GM23338 (cell line): ENCODE data around the gene ACOD1. TPM values are rescaled to one million over a fixed set of nuclear protein-coding genes. Genes with fewer than 3 reads are reported as not detected.

Experiments used
- ATAC-seq: fragments of 200-7000 bp; cut with Tn5 transposase; 3 replicates; pipeline ENCODE4 v1.9.1; 2020
- DNase-seq: peaks from one replicate; pipeline ENCODE4 v3.0.0-alpha.2; 2015; ENCODE audit warnings: low spot score
- H2AFZ ChIP-seq: fragments of 200-600 bp; sonication (generic); 2 replicates; pipeline ENCODE4 v1.8.0; 2016; ENCODE audit warnings: antibody characterized with exemption, mild to moderate bottlenecking, moderate library complexity
- H3F3A ChIP-seq: fragments of 200-600 bp; sonication (generic); replicated peaks from 2 replicates; pipeline ENCODE4 v1.8.0; 2017; ENCODE audit warnings: antibody characterized with exemption, mixed run types, low read depth
- H3K27ac ChIP-seq: fragments of 200-600 bp; sonication (generic); 2 replicates; pipeline ENCODE4 v1.6.1; 2016; ENCODE audit warnings: low read depth
- H3K27me3 ChIP-seq: fragments of 200-600 bp; sonication (generic); 2 replicates; pipeline ENCODE4 v1.8.0; 2016; ENCODE audit warnings: mild to moderate bottlenecking, mixed run types, moderate library complexity; ENCODE audit not compliant: insufficient read depth
- H3K36me3 ChIP-seq: fragments of 200-600 bp; sonication (generic); 2 replicates; pipeline ENCODE4 v1.8.0; 2016; ENCODE audit warnings: mild to moderate bottlenecking; ENCODE audit not compliant: insufficient read depth
- H3K4me1 ChIP-seq: fragments of 200-600 bp; sonication (generic); 2 replicates; pipeline ENCODE4 v1.8.0; 2016; ENCODE audit warnings: mild to moderate bottlenecking, moderate library complexity; ENCODE audit not compliant: insufficient read depth
- H3K4me2 ChIP-seq: fragments of 200-600 bp; sonication (generic); 2 replicates; pipeline ENCODE4 v1.7.1; 2017; ENCODE audit warnings: mixed run types
- H3K4me3 ChIP-seq: fragments of 200-600 bp; sonication (generic); 2 replicates; pipeline ENCODE4 v1.6.1; 2016; ENCODE audit warnings: mixed run types
- H3K79me2 ChIP-seq: fragments of 200-600 bp; sonication (generic); replicated peaks from 2 replicates; pipeline ENCODE4 v1.8.0; 2017; ENCODE audit warnings: mild to moderate bottlenecking; ENCODE audit not compliant: insufficient read depth
- H3K9me2 ChIP-seq: fragments of 200-600 bp; sonication (generic); 2 replicates; pipeline ENCODE4 v1.8.0; 2017; ENCODE audit not compliant: insufficient read depth
- H4K20me1 ChIP-seq: fragments of 200-600 bp; sonication (generic); replicated peaks from 2 replicates; pipeline ENCODE4 v1.8.0; 2017; ENCODE audit warnings: mild to moderate bottlenecking; ENCODE audit not compliant: insufficient read depth
- H3K27ac Mint-ChIP-seq: 2 replicates; pipeline ENCODE4 v1.8.0; 2020; ENCODE audit warnings: inconsistent platforms, mild to moderate bottlenecking, moderate library complexity, mixed read lengths
- H3K27me3 Mint-ChIP-seq: 3 replicates; pipeline ENCODE4 v1.8.0; 2022; ENCODE audit warnings: low read depth, mild to moderate bottlenecking, moderate library complexity, mixed read lengths, inconsistent platforms; ENCODE audit not compliant: insufficient read depth, poor library complexity
- H3K36me3 Mint-ChIP-seq: 3 replicates; pipeline ENCODE4 v1.8.0; 2021; ENCODE audit warnings: low read depth, mild to moderate bottlenecking, inconsistent platforms, moderate library complexity, mixed read lengths
- H3K4me1 Mint-ChIP-seq: 3 replicates; pipeline ENCODE4 v1.8.0; 2020; ENCODE audit warnings: mild to moderate bottlenecking, inconsistent platforms, mixed read lengths
- H3K4me3 Mint-ChIP-seq: 3 replicates; pipeline ENCODE4 v1.8.0; 2021; ENCODE audit warnings: moderate library complexity, mild to moderate bottlenecking, inconsistent platforms, mixed read lengths
- H3K9me3 Mint-ChIP-seq: 3 replicates; pipeline ENCODE4 v1.8.0; 2020; ENCODE audit warnings: moderate library complexity, mild to moderate bottlenecking, inconsistent platforms, mixed read lengths
- CREB1 ChIP-seq: fragments of 250-450 bp; sonication (Bioruptor Pico); IDR thresholded peaks from 2 replicates; pipeline ENCODE4 v1.5.0; 2020; ENCODE audit warnings: low read depth, mild to moderate bottlenecking, moderate library complexity
- EZH2 ChIP-seq: fragments of 200-600 bp; sonication (generic); IDR thresholded peaks from one replicate; pipeline ENCODE4 v1.8.0; 2017; ENCODE audit warnings: antibody characterized with exemption, mild to moderate bottlenecking, low read depth; ENCODE audit not compliant: unreplicated experiment
- EZH2phosphoT487 ChIP-seq: fragments of 200-600 bp; sonication (generic); IDR thresholded peaks from one replicate; pipeline ENCODE4 v1.8.1; 2018; ENCODE audit warnings: antibody characterized with exemption; ENCODE audit not compliant: unreplicated experiment
- JUNB ChIP-seq: IDR thresholded peaks from one replicate; pipeline ENCODE4 v1.6.1; 2016; ENCODE audit warnings: antibody characterized with exemption; ENCODE audit not compliant: unreplicated experiment
- NANOG ChIP-seq: IDR thresholded peaks from 2 replicates; pipeline ENCODE4 v1.6.1; 2016; ENCODE audit warnings: antibody characterized with exemption, borderline replicate concordance
- POLR2AphosphoS5 ChIP-seq: IDR thresholded peaks from 2 replicates; pipeline ENCODE4 v1.6.1; 2016; ENCODE audit warnings: antibody characterized with exemption, low read depth
- STAT1 ChIP-seq: IDR thresholded peaks from one replicate; pipeline ENCODE4 v1.6.1; 2016; ENCODE audit warnings: antibody characterized with exemption; ENCODE audit not compliant: unreplicated experiment
- ZNF114 ChIP-seq: fragments of 250-450 bp; sonication (Bioruptor Pico); IDR thresholded peaks from 2 replicates; pipeline ENCODE4 v1.5.0; 2020; ENCODE audit warnings: mild to moderate bottlenecking, moderate library complexity
- ZNF331 ChIP-seq: fragments of 250-450 bp; sonication (Bioruptor Pico); IDR thresholded peaks from 2 replicates; pipeline ENCODE4 v1.5.0; 2020; ENCODE audit warnings: low read depth, mild to moderate bottlenecking, moderate library complexity
- ZNF462 ChIP-seq: fragments of 250-450 bp; sonication (Bioruptor Pico); IDR thresholded peaks from 2 replicates; pipeline ENCODE4 v1.5.0; 2020; ENCODE audit warnings: mild to moderate bottlenecking, moderate library complexity
- polyA plus RNA-seq: library from polyadenylated mRNA; unstranded; fragments of >200 nt; fragmentation: Nextera tagmentation; extraction: Ambion mirVana; gene quantifications from 2 replicates; pipeline ENCODE4 v1.2.1, GENCODE V29; 2016
- total RNA-seq: library from RNA; depleted of rRNA; stranded (reverse); fragments of >200 nt; shearing (Covaris generic); gene quantifications from 2 replicates; pipeline ENCODE4 v1.2.3, GENCODE V29; 2014
- TF ChIP-seq, protein P1 (sequence below), 2 experiments: fragments of 200-600 bp in 1 of 2; sonication (generic) in 1 of 2; conservative IDR thresholded peaks; 2 replicates each; pipeline versions ENCODE4 v1.5.1 to v1.6.1; 2016 to 2017; ENCODE audit warnings: antibody characterized with exemption in 2 of 2, low read depth in 2 of 2, mild to moderate bottlenecking in 2 of 2, moderate library complexity in 1 of 2
- TF ChIP-seq, protein P2 (sequence below): IDR thresholded peaks from one replicate; pipeline ENCODE4 v1.6.1; 2018; ENCODE audit warnings: antibody characterized with exemption; ENCODE audit not compliant: unreplicated experiment
- TF ChIP-seq, protein P3 (sequence below): IDR thresholded peaks from 2 replicates; pipeline ENCODE4 v1.6.1; 2016; ENCODE audit warnings: antibody characterized with exemption

The ACOD1 gene
- total and polyA plus RNA-seq, 2 experiments from 2014 or later: not detected

- H3K4me2 ChIP-seq: no peak overlapping the region
- no peak for TF ChIP-seq JUNB
- no peak for TF ChIP-seq POLR2AphosphoS5
- TF ChIP-seq, protein P1, sequence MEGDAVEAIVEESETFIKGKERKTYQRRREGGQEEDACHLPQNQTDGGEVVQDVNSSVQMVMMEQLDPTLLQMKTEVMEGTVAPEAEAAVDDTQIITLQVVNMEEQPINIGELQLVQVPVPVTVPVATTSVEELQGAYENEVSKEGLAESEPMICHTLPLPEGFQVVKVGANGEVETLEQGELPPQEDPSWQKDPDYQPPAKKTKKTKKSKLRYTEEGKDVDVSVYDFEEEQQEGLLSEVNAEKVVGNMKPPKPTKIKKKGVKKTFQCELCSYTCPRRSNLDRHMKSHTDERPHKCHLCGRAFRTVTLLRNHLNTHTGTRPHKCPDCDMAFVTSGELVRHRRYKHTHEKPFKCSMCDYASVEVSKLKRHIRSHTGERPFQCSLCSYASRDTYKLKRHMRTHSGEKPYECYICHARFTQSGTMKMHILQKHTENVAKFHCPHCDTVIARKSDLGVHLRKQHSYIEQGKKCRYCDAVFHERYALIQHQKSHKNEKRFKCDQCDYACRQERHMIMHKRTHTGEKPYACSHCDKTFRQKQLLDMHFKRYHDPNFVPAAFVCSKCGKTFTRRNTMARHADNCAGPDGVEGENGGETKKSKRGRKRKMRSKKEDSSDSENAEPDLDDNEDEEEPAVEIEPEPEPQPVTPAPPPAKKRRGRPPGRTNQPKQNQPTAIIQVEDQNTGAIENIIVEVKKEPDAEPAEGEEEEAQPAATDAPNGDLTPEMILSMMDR (conservative IDR thresholded peaks at IDR 0.05; ENCODE audit: low read depth in 2 of 2): no peak
- no peak for TF ChIP-seq STAT1
- TF ChIP-seq ZNF462 (CRISPR knock-in tag): no peak
- TF ChIP-seq ZNF114 (CRISPR knock-in tag): no peak
- TF ChIP-seq EZH2phosphoT487: no peak
- TF ChIP-seq ZNF331: no peak
- TF ChIP-seq, protein P2, sequence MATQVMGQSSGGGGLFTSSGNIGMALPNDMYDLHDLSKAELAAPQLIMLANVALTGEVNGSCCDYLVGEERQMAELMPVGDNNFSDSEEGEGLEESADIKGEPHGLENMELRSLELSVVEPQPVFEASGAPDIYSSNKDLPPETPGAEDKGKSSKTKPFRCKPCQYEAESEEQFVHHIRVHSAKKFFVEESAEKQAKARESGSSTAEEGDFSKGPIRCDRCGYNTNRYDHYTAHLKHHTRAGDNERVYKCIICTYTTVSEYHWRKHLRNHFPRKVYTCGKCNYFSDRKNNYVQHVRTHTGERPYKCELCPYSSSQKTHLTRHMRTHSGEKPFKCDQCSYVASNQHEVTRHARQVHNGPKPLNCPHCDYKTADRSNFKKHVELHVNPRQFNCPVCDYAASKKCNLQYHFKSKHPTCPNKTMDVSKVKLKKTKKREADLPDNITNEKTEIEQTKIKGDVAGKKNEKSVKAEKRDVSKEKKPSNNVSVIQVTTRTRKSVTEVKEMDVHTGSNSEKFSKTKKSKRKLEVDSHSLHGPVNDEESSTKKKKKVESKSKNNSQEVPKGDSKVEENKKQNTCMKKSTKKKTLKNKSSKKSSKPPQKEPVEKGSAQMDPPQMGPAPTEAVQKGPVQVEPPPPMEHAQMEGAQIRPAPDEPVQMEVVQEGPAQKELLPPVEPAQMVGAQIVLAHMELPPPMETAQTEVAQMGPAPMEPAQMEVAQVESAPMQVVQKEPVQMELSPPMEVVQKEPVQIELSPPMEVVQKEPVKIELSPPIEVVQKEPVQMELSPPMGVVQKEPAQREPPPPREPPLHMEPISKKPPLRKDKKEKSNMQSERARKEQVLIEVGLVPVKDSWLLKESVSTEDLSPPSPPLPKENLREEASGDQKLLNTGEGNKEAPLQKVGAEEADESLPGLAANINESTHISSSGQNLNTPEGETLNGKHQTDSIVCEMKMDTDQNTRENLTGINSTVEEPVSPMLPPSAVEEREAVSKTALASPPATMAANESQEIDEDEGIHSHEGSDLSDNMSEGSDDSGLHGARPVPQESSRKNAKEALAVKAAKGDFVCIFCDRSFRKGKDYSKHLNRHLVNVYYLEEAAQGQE: no peak
- TF ChIP-seq EZH2: no peak
- TF ChIP-seq NANOG: no peak
- TF ChIP-seq CREB1: no peak
- TF ChIP-seq, protein P3, sequence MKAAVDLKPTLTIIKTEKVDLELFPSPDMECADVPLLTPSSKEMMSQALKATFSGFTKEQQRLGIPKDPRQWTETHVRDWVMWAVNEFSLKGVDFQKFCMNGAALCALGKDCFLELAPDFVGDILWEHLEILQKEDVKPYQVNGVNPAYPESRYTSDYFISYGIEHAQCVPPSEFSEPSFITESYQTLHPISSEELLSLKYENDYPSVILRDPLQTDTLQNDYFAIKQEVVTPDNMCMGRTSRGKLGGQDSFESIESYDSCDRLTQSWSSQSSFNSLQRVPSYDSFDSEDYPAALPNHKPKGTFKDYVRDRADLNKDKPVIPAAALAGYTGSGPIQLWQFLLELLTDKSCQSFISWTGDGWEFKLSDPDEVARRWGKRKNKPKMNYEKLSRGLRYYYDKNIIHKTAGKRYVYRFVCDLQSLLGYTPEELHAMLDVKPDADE: no peak
- no peaks in the 10 kb centered on the region for H4K20me1 ChIP-seq
- H3K4me1 ChIP-seq: no peaks in the 10 kb centered on the region
- H3K36me3 Mint-ChIP-seq: peaks cover 3% of the 10 kb centered on the region; the same call in 1 of the 3 replicates
- peaks cover 2% of the 10 kb centered on the region for H3K27me3 Mint-ChIP-seq
- no peak overlapping the region for H2AFZ ChIP-seq
- H3K4me3 Mint-ChIP-seq: no peak overlapping the region
- no peak overlapping the region for H3K4me3 ChIP-seq
- no peak for ATAC-seq
- no peaks in the 10 kb centered on the region for H3K79me2 ChIP-seq
- H3K27ac Mint-ChIP-seq: no peak overlapping the region
- no peaks in the 10 kb centered on the region for H3F3A ChIP-seq
- no peaks in the 10 kb centered on the region for H3K27me3 ChIP-seq
- no peaks in the 10 kb centered on the region for H3K4me1 Mint-ChIP-seq
- peaks cover 4% of the 10 kb centered on the region for H3K9me3 Mint-ChIP-seq
- no peak overlapping the region for H3K27ac ChIP-seq
- DNase-seq: no peak
- H3K9me2 ChIP-seq: no peaks in the 10 kb centered on the region
- H3K36me3 ChIP-seq: 0 out of 2 replicates have a peak, but pooled peaks cover 4% of the 10 kb centered on the region
Observed at GRCh38 chr13:76904507-76904906, 43.8 kb upstream of the ACOD1 start.
